ENCODE results near the gene COX19.

DNA sequence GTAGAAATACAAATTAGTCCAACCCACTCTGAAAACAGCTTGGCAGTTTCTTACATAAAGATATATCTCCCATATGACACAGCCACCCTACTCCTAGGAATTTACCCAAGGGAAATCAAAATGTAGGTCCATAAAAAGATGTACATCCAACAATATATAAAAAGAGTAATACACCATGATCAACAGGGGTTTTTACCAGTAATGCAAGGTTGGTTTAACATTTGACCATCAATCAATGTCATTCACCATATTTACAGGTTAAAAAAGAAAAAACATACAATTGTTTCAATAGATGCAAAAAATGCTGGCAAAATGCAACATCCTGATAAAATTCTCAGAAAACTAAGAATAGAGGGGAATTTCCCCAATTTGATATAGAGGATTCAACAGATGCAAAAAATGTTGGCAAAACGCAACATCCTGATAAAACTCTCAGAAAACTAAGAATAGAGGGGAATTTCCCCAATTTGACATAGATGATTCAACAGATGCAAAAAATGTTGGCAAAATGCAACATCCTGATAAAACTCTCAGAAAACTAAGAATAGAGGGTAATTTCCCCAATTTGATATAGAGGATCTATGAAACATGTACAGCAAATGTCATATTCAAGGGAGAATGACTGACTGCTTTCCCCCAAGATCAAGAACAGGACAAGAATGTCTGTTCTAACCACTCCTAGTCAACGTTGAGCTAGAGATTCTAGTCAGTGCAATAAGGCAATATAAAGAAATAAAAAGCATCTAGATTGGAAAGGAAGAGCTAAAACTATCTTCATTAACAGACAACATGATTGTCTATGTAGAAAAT lies 34.5 kb downstream of the COX19 start:
- TF ChIP-seq, protein P1, sequence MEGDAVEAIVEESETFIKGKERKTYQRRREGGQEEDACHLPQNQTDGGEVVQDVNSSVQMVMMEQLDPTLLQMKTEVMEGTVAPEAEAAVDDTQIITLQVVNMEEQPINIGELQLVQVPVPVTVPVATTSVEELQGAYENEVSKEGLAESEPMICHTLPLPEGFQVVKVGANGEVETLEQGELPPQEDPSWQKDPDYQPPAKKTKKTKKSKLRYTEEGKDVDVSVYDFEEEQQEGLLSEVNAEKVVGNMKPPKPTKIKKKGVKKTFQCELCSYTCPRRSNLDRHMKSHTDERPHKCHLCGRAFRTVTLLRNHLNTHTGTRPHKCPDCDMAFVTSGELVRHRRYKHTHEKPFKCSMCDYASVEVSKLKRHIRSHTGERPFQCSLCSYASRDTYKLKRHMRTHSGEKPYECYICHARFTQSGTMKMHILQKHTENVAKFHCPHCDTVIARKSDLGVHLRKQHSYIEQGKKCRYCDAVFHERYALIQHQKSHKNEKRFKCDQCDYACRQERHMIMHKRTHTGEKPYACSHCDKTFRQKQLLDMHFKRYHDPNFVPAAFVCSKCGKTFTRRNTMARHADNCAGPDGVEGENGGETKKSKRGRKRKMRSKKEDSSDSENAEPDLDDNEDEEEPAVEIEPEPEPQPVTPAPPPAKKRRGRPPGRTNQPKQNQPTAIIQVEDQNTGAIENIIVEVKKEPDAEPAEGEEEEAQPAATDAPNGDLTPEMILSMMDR (conservative IDR thresholded peaks at IDR 0.05; ENCODE audit: low read depth in 2 of 2), result no peak
- no peak for TF ChIP-seq POLR2AphosphoS5 (IDR thresholded peaks at IDR 0.05; ENCODE audit: low read depth)
- no peak for TF ChIP-seq EZH2 (IDR thresholded peaks at IDR 0.05; ENCODE audit: low read depth, unreplicated experiment)
- no peak for TF ChIP-seq EZH2phosphoT487 (IDR thresholded peaks at IDR 0.05; ENCODE audit: unreplicated experiment)
- TF ChIP-seq, protein P2, sequence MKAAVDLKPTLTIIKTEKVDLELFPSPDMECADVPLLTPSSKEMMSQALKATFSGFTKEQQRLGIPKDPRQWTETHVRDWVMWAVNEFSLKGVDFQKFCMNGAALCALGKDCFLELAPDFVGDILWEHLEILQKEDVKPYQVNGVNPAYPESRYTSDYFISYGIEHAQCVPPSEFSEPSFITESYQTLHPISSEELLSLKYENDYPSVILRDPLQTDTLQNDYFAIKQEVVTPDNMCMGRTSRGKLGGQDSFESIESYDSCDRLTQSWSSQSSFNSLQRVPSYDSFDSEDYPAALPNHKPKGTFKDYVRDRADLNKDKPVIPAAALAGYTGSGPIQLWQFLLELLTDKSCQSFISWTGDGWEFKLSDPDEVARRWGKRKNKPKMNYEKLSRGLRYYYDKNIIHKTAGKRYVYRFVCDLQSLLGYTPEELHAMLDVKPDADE (IDR thresholded peaks at IDR 0.05), result no peak
- TF ChIP-seq, protein P3, sequence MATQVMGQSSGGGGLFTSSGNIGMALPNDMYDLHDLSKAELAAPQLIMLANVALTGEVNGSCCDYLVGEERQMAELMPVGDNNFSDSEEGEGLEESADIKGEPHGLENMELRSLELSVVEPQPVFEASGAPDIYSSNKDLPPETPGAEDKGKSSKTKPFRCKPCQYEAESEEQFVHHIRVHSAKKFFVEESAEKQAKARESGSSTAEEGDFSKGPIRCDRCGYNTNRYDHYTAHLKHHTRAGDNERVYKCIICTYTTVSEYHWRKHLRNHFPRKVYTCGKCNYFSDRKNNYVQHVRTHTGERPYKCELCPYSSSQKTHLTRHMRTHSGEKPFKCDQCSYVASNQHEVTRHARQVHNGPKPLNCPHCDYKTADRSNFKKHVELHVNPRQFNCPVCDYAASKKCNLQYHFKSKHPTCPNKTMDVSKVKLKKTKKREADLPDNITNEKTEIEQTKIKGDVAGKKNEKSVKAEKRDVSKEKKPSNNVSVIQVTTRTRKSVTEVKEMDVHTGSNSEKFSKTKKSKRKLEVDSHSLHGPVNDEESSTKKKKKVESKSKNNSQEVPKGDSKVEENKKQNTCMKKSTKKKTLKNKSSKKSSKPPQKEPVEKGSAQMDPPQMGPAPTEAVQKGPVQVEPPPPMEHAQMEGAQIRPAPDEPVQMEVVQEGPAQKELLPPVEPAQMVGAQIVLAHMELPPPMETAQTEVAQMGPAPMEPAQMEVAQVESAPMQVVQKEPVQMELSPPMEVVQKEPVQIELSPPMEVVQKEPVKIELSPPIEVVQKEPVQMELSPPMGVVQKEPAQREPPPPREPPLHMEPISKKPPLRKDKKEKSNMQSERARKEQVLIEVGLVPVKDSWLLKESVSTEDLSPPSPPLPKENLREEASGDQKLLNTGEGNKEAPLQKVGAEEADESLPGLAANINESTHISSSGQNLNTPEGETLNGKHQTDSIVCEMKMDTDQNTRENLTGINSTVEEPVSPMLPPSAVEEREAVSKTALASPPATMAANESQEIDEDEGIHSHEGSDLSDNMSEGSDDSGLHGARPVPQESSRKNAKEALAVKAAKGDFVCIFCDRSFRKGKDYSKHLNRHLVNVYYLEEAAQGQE (IDR thresholded peaks at IDR 0.05; ENCODE audit: unreplicated experiment), result no peak
- no peak for TF ChIP-seq CREB1 (CRISPR knock-in tag; IDR thresholded peaks at IDR 0.05; ENCODE audit: low read depth)
- no peak for TF ChIP-seq JUNB (IDR thresholded peaks at IDR 0.05; ENCODE audit: unreplicated experiment)
- TF ChIP-seq ZNF114 (CRISPR knock-in tag; IDR thresholded peaks at IDR 0.05), result no peak
